Progenitor cell of endocrine pancreas (in vitro differentiated cells): ENCODE results near the gene PKLR. TPM values are rescaled to one million over a fixed set of nuclear protein-coding genes. Genes with fewer than 3 reads are reported as not detected.
A peak's percentile ranks its signal among the peaks of the same experiment; 100 is the strongest.

ENCODE experiments used
- DNase-seq: peaks from one replicate; pipeline ENCODE4 v3.0.0; 2021; ENCODE audit warnings: low spot score; ENCODE audit not compliant: unreplicated experiment
- H3K27ac Mint-ChIP-seq: 2 replicates; pipeline ENCODE4 v1.8.0; 2021; ENCODE audit warnings: mild to moderate bottlenecking, moderate library complexity, mixed read lengths
- H3K27me3 Mint-ChIP-seq: 2 replicates; pipeline ENCODE4 v1.8.0; 2021; ENCODE audit warnings: mixed read lengths
- H3K36me3 Mint-ChIP-seq: 2 replicates; pipeline ENCODE4 v1.8.0; 2022; ENCODE audit warnings: mixed read lengths; ENCODE audit not compliant: insufficient read depth
- H3K4me1 Mint-ChIP-seq: 2 replicates; pipeline ENCODE4 v1.8.0; 2021; ENCODE audit warnings: low read depth, mixed read lengths
- H3K4me3 Mint-ChIP-seq: 2 replicates; pipeline ENCODE4 v1.8.0; 2021; ENCODE audit warnings: low read depth, mild to moderate bottlenecking, moderate library complexity, mixed read lengths
- H3K9me3 Mint-ChIP-seq: 2 replicates; pipeline ENCODE4 v1.8.0; 2021; ENCODE audit warnings: low read depth, mixed read lengths
- total RNA-seq: library from RNA; stranded (reverse); gene quantifications from 2 replicates; pipeline ENCODE4 v1.2.1, GENCODE V29; 2021
- TF ChIP-seq, protein P1 (sequence below): fragments of 200-600 bp; sonication (generic); IDR thresholded peaks from one replicate; pipeline ENCODE4 v1.5.0; 2021; ENCODE audit warnings: antibody characterized with exemption, mild to moderate bottlenecking; ENCODE audit not compliant: unreplicated experiment

PKLR gene
- total RNA-seq, 1 donor from 2014 or later = 0.57 TPM

DNA sequence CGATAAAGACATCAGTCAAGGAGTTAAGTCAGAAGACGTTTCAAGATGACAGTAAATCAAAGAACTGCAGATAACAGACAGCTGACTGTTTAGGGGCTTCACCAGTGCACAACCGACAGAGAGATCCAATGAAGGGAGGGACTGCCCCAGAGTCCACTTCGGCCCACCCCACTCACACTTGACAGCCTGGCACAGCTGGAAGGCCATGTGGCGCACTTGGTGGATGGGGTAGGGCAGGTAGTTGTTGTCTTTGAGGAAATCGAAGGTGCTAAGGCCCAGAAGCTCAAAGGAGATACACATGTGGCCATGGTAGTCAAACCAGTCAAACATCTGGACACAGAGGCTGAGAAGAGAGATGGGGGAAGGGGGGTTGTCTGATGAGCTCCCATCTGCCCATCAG lies 34.7 kb downstream of the PKLR start:
- Mint-ChIP-seq H3K4me3 (no peak overlapping the region), H3K27ac (no peak overlapping the region), H3K4me1 (peaks cover 13% of the 10 kb centered on the region), H3K27me3 (no peaks in the 10 kb centered on the region), H3K36me3 (peaks cover 29% of the 10 kb centered on the region), H3K9me3 (no peaks in the 10 kb centered on the region)
- TF ChIP-seq, protein P1, sequence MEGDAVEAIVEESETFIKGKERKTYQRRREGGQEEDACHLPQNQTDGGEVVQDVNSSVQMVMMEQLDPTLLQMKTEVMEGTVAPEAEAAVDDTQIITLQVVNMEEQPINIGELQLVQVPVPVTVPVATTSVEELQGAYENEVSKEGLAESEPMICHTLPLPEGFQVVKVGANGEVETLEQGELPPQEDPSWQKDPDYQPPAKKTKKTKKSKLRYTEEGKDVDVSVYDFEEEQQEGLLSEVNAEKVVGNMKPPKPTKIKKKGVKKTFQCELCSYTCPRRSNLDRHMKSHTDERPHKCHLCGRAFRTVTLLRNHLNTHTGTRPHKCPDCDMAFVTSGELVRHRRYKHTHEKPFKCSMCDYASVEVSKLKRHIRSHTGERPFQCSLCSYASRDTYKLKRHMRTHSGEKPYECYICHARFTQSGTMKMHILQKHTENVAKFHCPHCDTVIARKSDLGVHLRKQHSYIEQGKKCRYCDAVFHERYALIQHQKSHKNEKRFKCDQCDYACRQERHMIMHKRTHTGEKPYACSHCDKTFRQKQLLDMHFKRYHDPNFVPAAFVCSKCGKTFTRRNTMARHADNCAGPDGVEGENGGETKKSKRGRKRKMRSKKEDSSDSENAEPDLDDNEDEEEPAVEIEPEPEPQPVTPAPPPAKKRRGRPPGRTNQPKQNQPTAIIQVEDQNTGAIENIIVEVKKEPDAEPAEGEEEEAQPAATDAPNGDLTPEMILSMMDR = no peak
- no peak for DNase-seq

DNA sequence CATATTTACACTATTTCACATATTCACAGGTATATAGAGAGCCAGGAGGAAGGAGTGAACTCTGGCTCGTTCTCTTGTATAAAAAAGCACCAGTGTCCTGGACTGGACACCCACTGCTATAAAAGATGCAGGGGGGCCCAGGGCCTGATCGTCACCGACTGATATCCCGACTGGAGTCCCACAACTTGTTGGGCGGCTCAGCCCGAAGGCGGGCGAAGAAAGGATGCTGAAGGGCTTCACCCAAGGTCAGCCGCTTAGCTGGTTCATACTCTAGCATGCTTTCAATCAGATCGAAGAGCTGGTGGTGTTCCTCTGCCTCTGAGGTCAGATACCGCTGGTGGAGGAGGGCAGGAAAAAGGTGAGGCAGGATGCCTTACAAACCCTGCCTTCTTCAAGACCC lies 38.2 kb downstream of the PKLR start:
- Mint-ChIP-seq H3K4me3 (no peak overlapping the region), H3K27me3 (no peaks in the 10 kb centered on the region), H3K9me3 (no peaks in the 10 kb centered on the region), H3K36me3 (peaks cover 23% of the 10 kb centered on the region), H3K27ac (peak overlapping the region; percentile 94), H3K4me1 (peaks cover 20% of the 10 kb centered on the region)
- no peak for DNase-seq
- TF ChIP-seq, protein P1 = no peak

- peak within 1 kb of the TSS; percentile 94 for H3K4me3 Mint-ChIP-seq
- peak within 1 kb of the TSS; percentile 94 for H3K27ac Mint-ChIP-seq
- H3K27me3 Mint-ChIP-seq = no peaks in the 10 kb centered on the region
- TF ChIP-seq, protein P1 = no peak
- H3K36me3 Mint-ChIP-seq = peaks cover 17% of the 10 kb centered on the region
- peaks cover 20% of the 10 kb centered on the region for H3K4me1 Mint-ChIP-seq
- no peaks in the 10 kb centered on the region for H3K9me3 Mint-ChIP-seq
- DNase-seq = peak; percentile 83
Observed at GRCh38 chr1:155261852-155262673, 39.2 kb downstream of the PKLR start, which contains the start of gene SCAMP3. TSS of gene SCAMP3 (minus strand) at chr1:155262360. CDS start at chr1:155262151, 209 bp downstream.

GRCh38 chr1:155261493-155261851 lies 39.8 kb downstream of the PKLR start:
- no peaks in the 10 kb centered on the region for H3K27me3 Mint-ChIP-seq
- DNase-seq = no peak
- peaks cover 19% of the 10 kb centered on the region for H3K36me3 Mint-ChIP-seq
- peak overlapping the region; percentile 94 for H3K27ac Mint-ChIP-seq
- TF ChIP-seq, protein P1 = peak; percentile 34
- peaks cover 20% of the 10 kb centered on the region for H3K4me1 Mint-ChIP-seq
- H3K9me3 Mint-ChIP-seq = no peaks in the 10 kb centered on the region
- H3K4me3 Mint-ChIP-seq = peak overlapping the region; percentile 94

DNA sequence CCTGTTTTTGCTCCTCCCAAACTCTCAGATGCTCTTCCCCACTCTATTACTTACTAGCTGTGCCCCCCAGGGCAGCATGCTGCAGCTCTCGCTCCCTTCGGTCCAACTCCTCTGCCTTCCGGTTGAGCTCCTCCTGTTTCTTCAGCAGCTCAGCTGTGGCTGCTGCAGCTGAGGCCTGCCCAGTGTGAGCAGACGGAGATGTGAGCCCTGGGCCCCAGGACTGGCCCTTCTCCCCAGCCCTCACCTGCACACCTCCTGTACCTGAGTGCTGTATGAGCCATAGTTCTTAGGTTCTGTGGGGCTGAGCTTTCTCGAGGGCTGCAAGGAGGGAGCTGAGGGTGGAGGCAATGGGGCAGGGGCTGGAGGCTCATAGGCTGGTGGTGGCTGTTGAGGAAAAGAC lies 41.0 kb downstream of the PKLR start:
- Mint-ChIP-seq H3K27ac (peak overlapping the region; percentile 72), H3K4me3 (peak overlapping the region; percentile 94), H3K27me3 (no peaks in the 10 kb centered on the region), H3K9me3 (no peaks in the 10 kb centered on the region), H3K4me1 (peaks cover 24% of the 10 kb centered on the region), H3K36me3 (peaks cover 15% of the 10 kb centered on the region)
- TF ChIP-seq, protein P1 = no peak
- no peak for DNase-seq
